Measurements from ENCODE around the gene RGS2. TPM values are rescaled to one million over a fixed set of nuclear protein-coding genes. Genes with fewer than 3 reads are reported as not detected.

RGS2 gene
- total RNA-seq, 1 experiment from 2014 or later: 0.50 TPM

GRCh38 chr1:192839162-192840066 lies 30.6 kb downstream of the RGS2 start:
- Histone ChIP-seq H3K27ac (no peak overlapping the region), H2AFZ (no peak overlapping the region), H4K20me1 (ENCODE audit: insufficient read depth) (no peaks in the 10 kb centered on the region), H3K4me3 (no peak overlapping the region), H3K36me3 (ENCODE audit: low read depth) (no peaks in the 10 kb centered on the region), H3K27me3 (ENCODE audit: insufficient read depth, low read depth) (no peaks in the 10 kb centered on the region), H3K4me1 (replicated peaks; ENCODE audit: insufficient read depth) (no peaks in the 10 kb centered on the region), H3K9me2 (ENCODE audit: insufficient read depth) (no peaks in the 10 kb centered on the region), H3K79me2 (ENCODE audit: low read depth) (no peaks in the 10 kb centered on the region), H3K9me3 (ENCODE audit: insufficient read depth, low read depth) (no peaks in the 10 kb centered on the region), H3F3A (ENCODE audit: insufficient read depth, low read depth) (no peaks in the 10 kb centered on the region), H3K4me2 (no peak overlapping the region)
- no peak for TF ChIP-seq EZH2 (IDR thresholded peaks at IDR 0.05; ENCODE audit: low read depth)
- no peak for TF ChIP-seq CTCF (conservative IDR thresholded peaks at IDR 0.05)
- CTCF ChIA-PET: no interaction called here
- DNase-seq: no peak
- no TSS peak for BruUV-seq (replicated peaks)
- intact Hi-C loops (cut with micrococcal nuclease; ENCODE audit: unreplicated experiment): no loop called here
- POLR2A ChIA-PET (ENCODE audit: unreplicated experiment): no interaction called here

GRCh38 chr1:192844360-192844759 lies 35.5 kb downstream of the RGS2 start:
- Histone ChIP-seq H3K9me3 (ENCODE audit: insufficient read depth, low read depth) (no peaks in the 10 kb centered on the region), H3K36me3 (ENCODE audit: low read depth) (no peaks in the 10 kb centered on the region), H3K79me2 (ENCODE audit: low read depth) (no peaks in the 10 kb centered on the region), H2AFZ (no peak overlapping the region), H3F3A (ENCODE audit: insufficient read depth, low read depth) (no peaks in the 10 kb centered on the region), H3K4me1 (replicated peaks; ENCODE audit: insufficient read depth) (no peaks in the 10 kb centered on the region), H3K27ac (no peak overlapping the region), H4K20me1 (ENCODE audit: insufficient read depth) (no peaks in the 10 kb centered on the region), H3K4me3 (no peak overlapping the region), H3K9me2 (ENCODE audit: insufficient read depth) (no peaks in the 10 kb centered on the region), H3K27me3 (ENCODE audit: insufficient read depth, low read depth) (no peaks in the 10 kb centered on the region), H3K4me2 (no peak overlapping the region)
- no TSS peak for BruUV-seq (replicated peaks)
- no peak for DNase-seq
- ChIA-PET CTCF (no interaction called here), POLR2A (ENCODE audit: unreplicated experiment) (no interaction called here)
- intact Hi-C loops (cut with micrococcal nuclease; ENCODE audit: unreplicated experiment): no loop called here
- TF ChIP-seq CTCF (conservative IDR thresholded peaks at IDR 0.05): no peak
- TF ChIP-seq EZH2 (IDR thresholded peaks at IDR 0.05; ENCODE audit: low read depth): no peak

GRCh38 chr1:192846950-192847349 lies 38.1 kb downstream of the RGS2 start:
- Histone ChIP-seq H2AFZ (no peak overlapping the region), H3K4me3 (no peak overlapping the region), H3K36me3 (ENCODE audit: low read depth) (no peaks in the 10 kb centered on the region), H3K9me2 (ENCODE audit: insufficient read depth) (no peaks in the 10 kb centered on the region), H3K27me3 (ENCODE audit: insufficient read depth, low read depth) (no peaks in the 10 kb centered on the region), H4K20me1 (ENCODE audit: insufficient read depth) (no peaks in the 10 kb centered on the region), H3F3A (ENCODE audit: insufficient read depth, low read depth) (no peaks in the 10 kb centered on the region), H3K79me2 (ENCODE audit: low read depth) (no peaks in the 10 kb centered on the region), H3K9me3 (ENCODE audit: insufficient read depth, low read depth) (no peaks in the 10 kb centered on the region), H3K4me2 (no peak overlapping the region), H3K4me1 (replicated peaks; ENCODE audit: insufficient read depth) (no peaks in the 10 kb centered on the region), H3K27ac (no peak overlapping the region)
- ChIA-PET POLR2A (ENCODE audit: unreplicated experiment) (no interaction called here), CTCF (no interaction called here)
- intact Hi-C loops (cut with micrococcal nuclease; ENCODE audit: unreplicated experiment): no loop called here
- no peak for DNase-seq
- BruUV-seq (replicated peaks): no TSS peak
- no peak for TF ChIP-seq EZH2 (IDR thresholded peaks at IDR 0.05; ENCODE audit: low read depth)
- no peak for TF ChIP-seq CTCF (conservative IDR thresholded peaks at IDR 0.05)
